Measurements from ENCODE around the gene SOX1. TPM values are rescaled to one million over a fixed set of nuclear protein-coding genes. Genes with fewer than 3 reads are reported as not detected.

Gene SOX1
- total RNA-seq, 1 experiment from 2014 or later, result not detected

GRCh38 chr13:112106478-112107141, 39.7 kb downstream of the SOX1 start:
- no peak for DNase-seq (ENCODE audit: low spot score)

DNA sequence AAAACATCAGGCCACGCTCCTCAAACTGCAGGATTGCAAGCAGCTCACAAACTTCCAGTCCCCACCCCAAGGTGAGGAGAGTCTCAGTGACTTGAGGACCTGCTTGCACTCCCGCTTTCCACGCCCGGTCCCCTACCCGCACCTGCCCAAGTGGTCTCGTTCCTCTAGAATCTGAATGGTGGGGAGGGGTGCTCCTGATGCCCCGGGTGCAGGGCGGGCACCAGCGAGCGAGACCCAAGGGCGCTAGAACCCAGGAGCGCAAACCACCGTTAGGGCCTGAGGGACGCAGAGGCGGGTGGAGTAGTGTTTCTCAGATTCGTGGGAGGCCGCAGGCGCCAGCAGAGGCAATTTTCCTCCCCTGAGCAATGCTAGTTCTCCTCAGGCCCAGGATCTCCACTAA, 40.3 kb downstream of the SOX1 start:
- no peak for DNase-seq (ENCODE audit: low spot score)

DNA sequence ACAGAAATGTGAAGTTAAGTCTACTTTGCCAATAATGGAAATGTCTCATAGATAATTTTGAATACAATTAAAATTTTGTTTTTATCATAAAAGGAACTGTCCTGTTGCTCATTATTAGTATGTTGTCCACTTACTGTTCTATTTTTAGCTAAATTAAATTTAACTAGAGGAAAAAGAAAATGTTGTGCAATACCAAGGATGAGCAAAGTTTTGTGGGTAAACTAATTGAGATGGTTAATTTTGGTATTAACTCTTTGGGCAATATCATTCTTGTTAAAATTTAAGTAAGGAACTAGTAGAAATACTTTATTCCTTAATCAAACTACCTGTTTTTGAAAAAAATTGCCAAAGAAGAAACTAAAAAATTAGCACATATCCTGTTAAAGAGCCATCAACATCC, 43.5 kb downstream of the SOX1 start:
- DNase-seq (ENCODE audit: low spot score), result no peak

- DNase-seq (ENCODE audit: low spot score), result no peak
Observed at GRCh38 chr13:112111239-112111857, 44.4 kb downstream of the SOX1 start.

GRCh38 chr13:112112534-112113276, 45.8 kb downstream of the SOX1 start:
- DNase-seq (ENCODE audit: low spot score), result peak; percentile 46

GRCh38 chr13:112113348-112113747, 46.4 kb downstream of the SOX1 start:
- DNase-seq (ENCODE audit: low spot score), result no peak

DNA sequence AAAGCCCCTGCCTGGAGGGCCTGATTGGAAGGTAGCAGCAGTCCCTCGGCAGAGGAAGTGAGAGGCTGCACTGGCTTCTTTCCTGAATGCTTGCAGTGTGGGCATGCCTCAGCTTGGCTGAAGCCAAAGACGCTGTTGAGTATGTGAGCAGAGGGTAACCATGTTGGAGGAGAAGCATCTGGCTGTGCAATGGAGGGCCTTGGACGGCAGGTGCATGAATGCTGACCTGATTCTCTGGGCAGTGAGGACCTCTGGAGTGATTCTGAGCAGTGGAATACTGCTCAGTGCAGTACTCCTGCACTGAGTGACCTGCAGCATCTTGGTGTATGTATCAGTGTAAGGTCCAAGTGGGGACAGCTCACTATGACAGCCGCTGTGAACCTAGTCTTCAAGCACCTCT, 46.9 kb downstream of the SOX1 start:
- DNase-seq (ENCODE audit: low spot score), result no peak

- DNase-seq (ENCODE audit: low spot score), result no peak
Observed at GRCh38 chr13:112114391-112114790, 47.4 kb downstream of the SOX1 start.

- DNase-seq (ENCODE audit: low spot score), result no peak
Observed at GRCh38 chr13:112115403-112116091, 48.6 kb downstream of the SOX1 start.

DNA sequence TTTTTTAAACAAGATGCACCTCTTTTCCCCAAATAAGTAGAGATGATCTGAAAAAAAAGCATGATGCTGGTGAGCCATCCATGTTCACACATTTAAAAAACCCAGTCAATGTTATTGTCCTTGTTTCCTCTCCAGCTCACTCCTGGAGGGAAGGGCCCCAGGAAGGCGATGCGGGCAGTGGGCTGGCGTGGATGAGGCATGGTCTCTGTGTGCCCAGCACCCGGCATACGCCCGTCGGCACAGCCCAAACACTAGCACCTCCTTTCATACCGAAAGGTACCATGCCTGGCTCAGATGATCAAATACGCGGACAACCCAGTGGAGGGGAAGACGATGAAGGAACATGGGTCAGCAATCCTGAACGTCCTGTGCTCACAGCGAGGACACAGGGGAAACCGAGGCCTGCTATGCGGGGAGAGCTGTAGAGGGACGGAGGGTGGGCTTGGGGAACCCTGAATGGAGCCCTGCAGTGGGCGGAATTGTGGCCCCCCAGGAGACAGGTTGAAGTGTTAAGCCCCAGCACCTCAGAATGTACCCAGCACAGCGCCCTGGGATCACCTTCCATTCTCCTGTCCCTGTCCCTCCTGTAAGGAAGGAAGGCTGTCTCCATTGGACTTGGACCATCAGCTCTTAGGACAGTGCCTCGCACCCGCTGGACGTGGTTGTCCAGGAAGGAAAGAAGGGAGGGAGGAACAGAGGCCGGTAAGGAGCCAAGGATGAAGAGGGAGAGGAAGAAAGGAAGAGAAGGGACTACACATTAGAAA, 49.4 kb downstream of the SOX1 start:
- no peak for DNase-seq (ENCODE audit: low spot score)

- DNase-seq (ENCODE audit: low spot score), result no peak
Observed at GRCh38 chr13:112117258-112117954, 50.5 kb downstream of the SOX1 start.

GRCh38 chr13:112117955-112118302, 51.0 kb downstream of the SOX1 start:
- DNase-seq (ENCODE audit: low spot score), result no peak

GRCh38 chr13:112118451-112119064, 51.6 kb downstream of the SOX1 start:
- DNase-seq (ENCODE audit: low spot score), result no peak

DNA sequence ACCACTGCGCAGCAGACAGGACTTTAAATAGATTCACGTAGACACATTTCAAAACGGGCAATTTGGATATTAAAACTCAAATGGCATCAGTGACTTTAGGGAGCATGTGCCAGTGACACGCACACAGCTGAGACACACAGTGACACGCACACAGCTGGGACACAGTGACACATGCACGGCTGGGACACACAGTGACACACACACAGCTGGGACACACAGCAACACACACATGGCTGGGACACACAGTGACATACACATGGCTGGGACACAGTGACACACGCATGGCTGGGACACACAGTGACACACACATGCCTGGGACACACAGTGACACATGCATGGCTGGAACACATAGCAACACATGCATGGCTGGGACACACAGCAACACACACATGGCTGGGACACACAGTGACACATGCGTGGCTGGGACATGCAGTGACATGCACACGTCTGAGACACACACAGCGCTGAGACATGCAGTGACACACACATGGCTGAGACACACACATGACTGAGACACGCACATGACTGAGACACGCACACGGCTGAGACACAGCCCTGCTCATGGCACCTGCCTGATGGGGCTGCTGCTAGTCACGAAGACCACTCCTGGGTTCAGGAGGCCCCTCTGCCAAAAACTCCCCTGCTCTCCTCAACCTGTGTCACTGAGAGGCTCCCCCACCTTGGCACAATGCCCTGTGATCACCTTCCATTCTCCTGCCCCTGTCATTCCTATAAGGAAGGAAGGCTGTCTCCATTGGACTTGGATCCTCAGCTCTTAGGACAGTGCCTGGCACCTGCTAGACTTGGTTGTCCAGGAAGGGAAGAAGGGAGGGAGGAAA, 52.5 kb downstream of the SOX1 start:
- DNase-seq (ENCODE audit: low spot score), result no peak

- DNase-seq (ENCODE audit: low spot score), result no peak
Observed at GRCh38 chr13:112120031-112120373, 53.1 kb downstream of the SOX1 start.
